ENCODE measurements around the gene ZNF710. TPM values are rescaled to one million over a fixed set of nuclear protein-coding genes. Genes with fewer than 3 reads are reported as not detected.

The ZNF710 gene
- total RNA-seq, 1 donor from 2014 or later = 11.5 TPM

Small RNA genes lying within 50 kb of the gene (microRNA-seq; reads per million reads assigned to microRNA genes)
- gene MIR3174 (ENCODE audit: borderline number of aligned reads) = not detected

Other genes with a start within 250 kb of the ZNF710 start
- gene MESP2, start 225.0 kb upstream of the ZNF710 start, total RNA-seq = 0.96 TPM
- 50.3 TPM for gene ANPEP, start 186.5 kb upstream of the ZNF710 start, total RNA-seq
- 27.3 TPM for gene AP3S2, start 107.3 kb upstream of the ZNF710 start, total RNA-seq
- 17.7 TPM for gene ARPIN, start 88.4 kb upstream of the ZNF710 start, total RNA-seq
- 56.1 TPM for gene IDH2, start 101.1 kb downstream of the ZNF710 start, total RNA-seq
- gene SEMA4B, start 200.0 kb downstream of the ZNF710 start, total RNA-seq = 15.8 TPM
- 58.0 TPM for gene CIB1, start 232.6 kb downstream of the ZNF710 start, total RNA-seq
- gene GDPGP1, start 232.9 kb downstream of the ZNF710 start, total RNA-seq = 8.1 TPM
- not detected for gene TTLL13, start 248.2 kb downstream of the ZNF710 start, total RNA-seq

Data from mesenteric fat pad (tissue), 1 donor.